Measurements from ENCODE around the gene STARD13. TPM values are rescaled to one million over a fixed set of nuclear protein-coding genes. Genes with fewer than 3 reads are reported as not detected.

The STARD13 gene
- total and polyA plus RNA-seq, 8 donors: 21.9 to 43.6 (median 24.6) TPM

- peak; percentile 91 for ATAC-seq
- H3K27me3 ChIP-seq: no peaks in the 10 kb centered on the region
- peaks cover 22 to 47% of the 10 kb centered on the region in 2 donors for H3K4me1 ChIP-seq
- peaks cover 0 to 36% of the 10 kb centered on the region in 2 donors for H3K36me3 ChIP-seq
- no peaks in the 10 kb centered on the region for H3K9me3 ChIP-seq
- H3K4me3 ChIP-seq: no peak overlapping the region
- intact Hi-C loops (cut with DNase I): no loop called here
- TF ChIP-seq CTCF (IDR thresholded peaks at IDR 0.05): no peak
- DNase-seq: peak in 1 of 4 donors; percentile 48
- peak overlapping the region; percentile 53 to 72 for H3K27ac ChIP-seq
These were observed 159.6 kb downstream of the STARD13 start for GRCh38 chr13:33125821-33126570.

- peak; percentile 21 for ATAC-seq
These were observed 162.3 kb downstream of the STARD13 start for GRCh38 chr13:33123066-33123859.

GRCh38 chr13:33119856-33120543 lies 165.6 kb downstream of the STARD13 start:
- peaks cover 0 to 47% of the 10 kb centered on the region in 2 donors for H3K36me3 ChIP-seq
- DNase-seq (no peak), ATAC-seq (peak; percentile 66)

More at GRCh38 chr13:33123066-33123859, 162.3 kb downstream of the STARD13 start:
- Histone ChIP-seq H3K9me3 (no peaks in the 10 kb centered on the region), H3K36me3 (peaks cover 0 to 30% of the 10 kb centered on the region in 2 donors), H3K27ac (peak overlapping the region; percentile 41 to 62), H3K4me1 (peaks cover 22 to 56% of the 10 kb centered on the region in 2 donors), H3K27me3 (no peaks in the 10 kb centered on the region), H3K4me3 (no peak overlapping the region)
- intact Hi-C loops (cut with DNase I): no loop called here
- DNase-seq: peak in 1 of 4 donors; percentile 60
- no peak for TF ChIP-seq CTCF (IDR thresholded peaks at IDR 0.05)

GRCh38 chr13:33119022-33119781 lies 166.4 kb downstream of the STARD13 start:
- DNase-seq (no peak), ATAC-seq (no peak)
- Histone ChIP-seq H3K9me3 (no peaks in the 10 kb centered on the region), H3K27me3 (no peaks in the 10 kb centered on the region), H3K4me3 (no peak overlapping the region), H3K4me1 (peaks cover 9 to 27% of the 10 kb centered on the region in 2 donors), H3K36me3 (peaks cover 0 to 52% of the 10 kb centered on the region in 2 donors), H3K27ac (no peak overlapping the region)
- intact Hi-C loops (cut with DNase I): no loop called here
- no peak for TF ChIP-seq CTCF (IDR thresholded peaks at IDR 0.05)

More at GRCh38 chr13:33119856-33120543, 165.6 kb downstream of the STARD13 start:
- Histone ChIP-seq H3K4me1 (peaks cover 9 to 32% of the 10 kb centered on the region in 2 donors), H3K4me3 (no peak overlapping the region), H3K9me3 (no peaks in the 10 kb centered on the region), H3K27me3 (no peaks in the 10 kb centered on the region), H3K27ac (no peak overlapping the region)
- intact Hi-C loops (cut with DNase I): no loop called here
- no peak for TF ChIP-seq CTCF (IDR thresholded peaks at IDR 0.05)

Data from left lung (tissue), 10 donors.